Nephron (organoid): ENCODE measurements around the gene CDHR1.

ENCODE experiments used
- H3K27ac Mint-ChIP-seq, 3 experiments: 2 replicates each; pipeline ENCODE4 v1.8.0; 2020; ENCODE audit warnings: mixed read lengths in 3 of 3, mild to moderate bottlenecking in 2 of 3, moderate library complexity in 1 of 3
- H3K27me3 Mint-ChIP-seq: 2 replicates; pipeline ENCODE4 v1.8.0; 2021; ENCODE audit warnings: low read depth, mild to moderate bottlenecking, moderate library complexity, mixed read lengths
- H3K36me3 Mint-ChIP-seq: 2 replicates; pipeline ENCODE4 v1.8.0; 2020; ENCODE audit warnings: low read depth, mixed read lengths
- H3K4me1 Mint-ChIP-seq: 2 replicates; pipeline ENCODE4 v1.8.0; 2020; ENCODE audit warnings: mixed read lengths
- H3K4me3 Mint-ChIP-seq, 3 experiments: 2 replicates each; pipeline ENCODE4 v1.8.0; 2020; ENCODE audit warnings: mild to moderate bottlenecking in 3 of 3, mixed read lengths in 3 of 3, moderate library complexity in 2 of 3
- H3K9me3 Mint-ChIP-seq: 2 replicates; pipeline ENCODE4 v1.8.0; 2020; ENCODE audit warnings: mixed read lengths
- TF ChIP-seq, protein P1 (sequence below), 3 experiments: fragments of 200-600 bp; sonication (generic); IDR thresholded peaks; one replicate each; pipeline ENCODE4 v1.5.0; 2021; ENCODE audit warnings: antibody characterized with exemption in 3 of 3; ENCODE audit not compliant: unreplicated experiment in 3 of 3

Gene CDHR1

GRCh38 chr10:84195044-84195830 lies 900 bp downstream of the CDHR1 start:
- H3K4me1 Mint-ChIP-seq = no peaks in the 10 kb centered on the region
- H3K4me3 Mint-ChIP-seq = peak overlapping the region; percentile 32 to 62 (median 60)
- H3K36me3 Mint-ChIP-seq = no peaks in the 10 kb centered on the region
- no peaks in the 10 kb centered on the region for H3K9me3 Mint-ChIP-seq
- TF ChIP-seq, protein P1, sequence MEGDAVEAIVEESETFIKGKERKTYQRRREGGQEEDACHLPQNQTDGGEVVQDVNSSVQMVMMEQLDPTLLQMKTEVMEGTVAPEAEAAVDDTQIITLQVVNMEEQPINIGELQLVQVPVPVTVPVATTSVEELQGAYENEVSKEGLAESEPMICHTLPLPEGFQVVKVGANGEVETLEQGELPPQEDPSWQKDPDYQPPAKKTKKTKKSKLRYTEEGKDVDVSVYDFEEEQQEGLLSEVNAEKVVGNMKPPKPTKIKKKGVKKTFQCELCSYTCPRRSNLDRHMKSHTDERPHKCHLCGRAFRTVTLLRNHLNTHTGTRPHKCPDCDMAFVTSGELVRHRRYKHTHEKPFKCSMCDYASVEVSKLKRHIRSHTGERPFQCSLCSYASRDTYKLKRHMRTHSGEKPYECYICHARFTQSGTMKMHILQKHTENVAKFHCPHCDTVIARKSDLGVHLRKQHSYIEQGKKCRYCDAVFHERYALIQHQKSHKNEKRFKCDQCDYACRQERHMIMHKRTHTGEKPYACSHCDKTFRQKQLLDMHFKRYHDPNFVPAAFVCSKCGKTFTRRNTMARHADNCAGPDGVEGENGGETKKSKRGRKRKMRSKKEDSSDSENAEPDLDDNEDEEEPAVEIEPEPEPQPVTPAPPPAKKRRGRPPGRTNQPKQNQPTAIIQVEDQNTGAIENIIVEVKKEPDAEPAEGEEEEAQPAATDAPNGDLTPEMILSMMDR (IDR thresholded peaks at IDR 0.05; ENCODE audit: unreplicated experiment in 3 of 3) = no peak
- peaks cover 89% of the 10 kb centered on the region for H3K27me3 Mint-ChIP-seq
- H3K27ac Mint-ChIP-seq = no peak overlapping the region

- Mint-ChIP-seq H3K4me3 (no peak overlapping the region), H3K4me1 (no peaks in the 10 kb centered on the region), H3K9me3 (no peaks in the 10 kb centered on the region), H3K36me3 (no peaks in the 10 kb centered on the region), H3K27ac (no peak overlapping the region), H3K27me3 (peaks cover 85% of the 10 kb centered on the region)
- TF ChIP-seq, protein P1 (IDR thresholded peaks at IDR 0.05; ENCODE audit: unreplicated experiment in 3 of 3) = no peak
Observed at GRCh38 chr10:84196083-84196482, 1.7 kb downstream of the CDHR1 start.

GRCh38 chr10:84196941-84197340 lies 2.6 kb downstream of the CDHR1 start:
- TF ChIP-seq, protein P1 (IDR thresholded peaks at IDR 0.05; ENCODE audit: unreplicated experiment in 3 of 3) = no peak
- H3K4me1 Mint-ChIP-seq = no peaks in the 10 kb centered on the region
- no peak overlapping the region for H3K27ac Mint-ChIP-seq
- H3K36me3 Mint-ChIP-seq = no peaks in the 10 kb centered on the region
- no peak overlapping the region for H3K4me3 Mint-ChIP-seq
- no peaks in the 10 kb centered on the region for H3K9me3 Mint-ChIP-seq
- H3K27me3 Mint-ChIP-seq = peaks cover 77% of the 10 kb centered on the region

DNA sequence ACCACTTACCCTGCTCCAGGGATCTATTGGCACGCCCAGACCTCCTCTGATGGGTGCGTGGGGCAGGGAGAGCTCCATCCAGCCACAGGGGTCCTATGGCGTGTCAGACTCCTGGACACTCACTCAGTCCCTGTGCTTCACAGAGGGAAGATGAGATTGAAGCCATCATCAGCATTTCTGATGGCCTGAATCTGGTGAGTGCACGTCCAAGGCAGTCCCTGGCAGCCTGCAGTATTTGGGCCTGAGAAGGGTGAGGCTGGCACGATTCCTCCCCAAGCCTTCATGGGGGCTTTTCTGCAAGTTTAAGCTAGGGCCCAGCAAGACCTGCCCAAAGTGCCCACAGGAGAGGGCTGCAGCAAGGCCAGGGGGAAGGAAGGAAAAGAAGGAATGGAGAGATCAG lies 3.3 kb downstream of the CDHR1 start:
- no peaks in the 10 kb centered on the region for H3K36me3 Mint-ChIP-seq
- TF ChIP-seq, protein P1 (IDR thresholded peaks at IDR 0.05; ENCODE audit: unreplicated experiment in 3 of 3) = no peak
- H3K9me3 Mint-ChIP-seq = no peaks in the 10 kb centered on the region
- H3K27ac Mint-ChIP-seq = no peak overlapping the region
- H3K4me1 Mint-ChIP-seq = no peaks in the 10 kb centered on the region
- peaks cover 74% of the 10 kb centered on the region for H3K27me3 Mint-ChIP-seq
- H3K4me3 Mint-ChIP-seq = no peak overlapping the region

GRCh38 chr10:84198206-84198915 lies 4.0 kb downstream of the CDHR1 start:
- Mint-ChIP-seq H3K27me3 (peaks cover 67% of the 10 kb centered on the region), H3K36me3 (no peaks in the 10 kb centered on the region), H3K9me3 (no peaks in the 10 kb centered on the region), H3K4me1 (no peaks in the 10 kb centered on the region), H3K27ac (no peak overlapping the region), H3K4me3 (no peak overlapping the region)
- TF ChIP-seq, protein P1 (IDR thresholded peaks at IDR 0.05; ENCODE audit: unreplicated experiment in 3 of 3) = no peak
